Measurements from ENCODE around the gene IQCM.

IQCM gene

DNA sequence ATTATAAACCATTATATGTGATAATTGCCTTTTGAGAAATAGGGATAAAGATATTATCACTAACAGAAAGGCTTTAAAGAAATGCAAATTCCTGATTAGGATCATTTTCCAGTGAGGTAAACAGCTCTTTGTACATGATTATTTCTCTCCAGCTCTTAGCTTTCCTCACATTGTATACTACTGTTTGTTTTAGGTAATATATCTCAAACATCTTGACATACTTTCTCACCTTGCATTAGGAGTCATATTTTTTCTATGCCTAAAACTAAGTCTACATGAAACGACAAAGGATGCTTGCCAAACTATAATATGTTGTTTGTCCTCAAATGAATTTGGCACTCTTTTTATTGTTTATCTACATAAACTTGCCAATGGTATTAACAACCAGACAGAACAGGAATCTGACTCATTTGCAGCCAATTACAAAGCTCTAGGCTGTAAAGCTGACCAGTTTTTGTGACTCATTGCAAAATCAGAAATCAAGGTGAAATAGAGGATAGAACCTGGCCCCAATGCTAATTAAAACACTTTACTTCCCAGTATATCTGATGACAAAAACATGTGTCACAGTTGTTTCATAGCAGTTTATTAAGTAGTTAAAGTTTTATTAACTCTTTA is 107.0 kb downstream of the IQCM start:
- DNase-seq, result no peak

DNA sequence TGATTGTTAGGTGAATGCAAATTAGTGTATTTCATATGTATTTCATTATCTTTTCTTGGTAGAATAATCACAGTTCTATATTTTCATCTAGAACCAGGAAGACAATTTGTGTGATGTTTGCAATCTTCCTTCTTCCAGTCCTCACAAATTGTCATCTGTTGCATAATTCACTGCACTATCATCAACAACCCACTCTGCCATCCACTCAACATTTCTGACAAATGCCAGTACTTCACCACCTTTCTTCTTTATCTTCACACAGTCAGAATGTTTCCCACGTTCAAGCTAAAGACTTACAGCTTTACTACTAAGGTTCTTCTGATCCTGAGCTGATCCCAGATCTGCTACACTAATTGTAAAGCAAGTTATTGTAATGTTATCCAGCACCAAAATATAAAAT is 107.8 kb downstream of the IQCM start:
- no peak for DNase-seq

DNA sequence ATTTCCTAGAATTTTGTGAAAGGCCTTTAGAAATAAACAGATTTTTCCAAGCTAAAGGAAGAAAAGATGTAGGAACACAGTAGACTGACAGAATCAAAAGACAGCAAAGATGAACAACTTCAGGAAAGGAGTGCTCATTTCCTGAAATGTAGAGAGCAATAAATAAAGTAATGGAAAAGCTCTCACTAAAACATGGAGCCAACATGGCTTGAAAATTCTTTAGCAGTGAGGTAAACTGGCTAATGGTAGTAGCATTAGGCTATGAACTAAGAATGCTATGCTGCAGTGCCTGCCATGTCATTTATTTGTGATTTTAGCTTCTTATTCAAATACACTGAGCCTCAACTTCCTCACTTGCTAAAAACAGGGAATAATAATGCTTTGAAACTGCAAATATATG is 108.7 kb downstream of the IQCM start:
- no peak for DNase-seq

DNA sequence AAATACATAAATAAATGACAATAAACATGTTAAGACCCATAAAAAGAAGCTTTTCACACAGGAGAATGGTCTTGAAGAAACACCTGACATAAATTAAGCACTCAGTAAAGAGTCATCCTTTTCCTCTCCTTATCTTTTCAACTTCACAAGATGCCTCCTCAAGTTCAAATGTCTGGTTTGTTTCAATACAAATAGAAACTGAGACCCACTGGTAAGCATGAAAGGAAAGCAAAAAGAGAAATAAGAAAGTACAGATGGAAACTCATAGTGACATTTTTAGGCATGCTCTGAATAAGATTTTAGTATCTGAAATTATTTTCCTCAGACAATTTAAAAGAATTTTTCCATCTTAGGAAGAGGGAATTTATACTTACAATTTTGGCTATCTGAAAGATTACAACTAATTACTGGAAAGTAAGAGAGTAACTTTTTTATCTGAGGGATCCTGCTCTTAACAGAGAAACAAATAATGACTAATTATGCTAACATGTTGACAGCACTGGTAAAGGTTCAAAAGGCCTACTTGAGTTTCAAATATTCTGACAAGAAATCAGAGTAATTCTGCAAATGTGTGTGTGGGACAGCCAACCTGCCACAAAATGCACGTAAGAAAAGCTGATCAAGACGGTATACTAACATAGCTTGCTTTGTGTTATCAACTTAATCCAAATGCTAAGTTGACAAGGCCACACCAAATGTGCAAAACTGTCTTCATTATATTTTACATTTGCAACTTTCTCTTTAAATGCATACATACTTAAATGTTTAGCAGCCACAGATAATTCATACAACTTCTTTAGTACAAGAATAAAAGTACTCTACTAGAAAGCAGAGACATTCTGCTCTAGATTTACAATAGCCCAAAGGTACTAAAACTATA is 113.0 kb downstream of the IQCM start:
- DNase-seq, result no peak

DNA sequence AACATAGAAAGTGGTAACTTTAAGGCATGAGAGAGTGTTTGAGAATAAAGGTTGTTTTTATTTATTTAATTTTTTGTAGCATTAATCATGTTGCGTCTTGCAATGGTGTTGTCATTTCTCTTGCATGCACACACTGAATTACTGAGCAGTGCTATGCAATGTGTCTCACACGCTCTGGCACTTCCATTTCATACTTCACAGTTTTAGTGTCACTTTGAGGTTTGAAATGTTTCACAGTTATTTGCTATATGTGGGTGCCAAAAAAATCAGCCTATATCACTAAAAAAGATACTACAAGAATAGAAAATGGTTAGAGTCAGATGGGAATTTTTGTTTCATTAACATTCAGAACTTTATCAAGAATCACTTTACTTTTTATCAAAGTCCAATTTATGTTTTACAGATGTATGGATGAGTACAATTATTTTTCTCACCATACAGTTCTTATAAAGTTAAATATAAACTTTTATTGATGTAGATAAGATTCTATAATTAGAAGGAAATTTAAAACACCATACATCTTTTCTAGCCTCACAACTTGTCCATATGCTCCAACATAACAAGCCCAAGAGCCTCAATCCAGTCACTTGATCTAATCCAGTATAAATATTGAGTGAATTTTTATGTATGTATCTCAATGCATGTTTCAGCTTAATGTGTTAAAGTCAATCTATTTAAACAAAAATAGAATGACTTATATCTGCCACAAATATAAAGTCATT is 114.0 kb downstream of the IQCM start:
- DNase-seq, result no peak

DNA sequence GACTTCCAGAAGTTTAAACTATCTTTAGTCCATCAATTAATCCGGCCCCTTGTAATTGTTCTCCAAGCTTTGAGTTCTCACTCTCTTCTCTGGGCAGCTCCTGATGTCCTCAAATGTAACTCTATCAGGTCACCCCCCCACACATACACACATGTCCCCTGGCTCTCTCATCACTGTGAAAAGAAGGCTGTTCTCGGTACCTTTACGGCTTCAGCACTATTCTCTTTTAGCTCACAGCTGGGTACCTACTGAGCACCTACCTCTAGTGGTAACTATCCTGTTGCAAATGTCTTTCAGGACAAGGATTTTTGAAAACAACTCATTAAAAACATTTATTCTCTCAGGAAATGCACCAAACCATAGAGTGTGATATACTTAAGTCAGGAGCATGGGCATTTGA is 115.4 kb downstream of the IQCM start:
- DNase-seq, result no peak

DNA sequence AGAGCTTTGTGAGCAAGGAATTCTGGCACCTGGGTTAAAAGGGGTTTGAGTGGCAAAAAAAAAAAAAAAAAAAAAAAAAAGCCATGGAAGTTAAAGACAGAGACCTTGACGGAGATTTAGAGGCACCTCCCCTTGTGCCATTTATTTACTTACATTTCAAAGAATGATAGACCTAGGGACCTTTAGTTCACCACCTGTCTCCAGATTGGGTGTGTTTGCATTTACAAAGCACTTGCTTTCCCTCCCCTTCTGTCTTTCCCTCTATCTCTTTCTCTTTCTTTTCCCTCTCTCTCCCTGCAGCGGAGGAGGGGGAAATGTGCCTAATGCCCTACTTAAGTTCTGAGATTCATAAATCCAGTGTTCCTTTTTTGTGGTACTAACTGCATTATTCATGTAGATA is 116.0 kb downstream of the IQCM start:
- DNase-seq, result no peak

DNA sequence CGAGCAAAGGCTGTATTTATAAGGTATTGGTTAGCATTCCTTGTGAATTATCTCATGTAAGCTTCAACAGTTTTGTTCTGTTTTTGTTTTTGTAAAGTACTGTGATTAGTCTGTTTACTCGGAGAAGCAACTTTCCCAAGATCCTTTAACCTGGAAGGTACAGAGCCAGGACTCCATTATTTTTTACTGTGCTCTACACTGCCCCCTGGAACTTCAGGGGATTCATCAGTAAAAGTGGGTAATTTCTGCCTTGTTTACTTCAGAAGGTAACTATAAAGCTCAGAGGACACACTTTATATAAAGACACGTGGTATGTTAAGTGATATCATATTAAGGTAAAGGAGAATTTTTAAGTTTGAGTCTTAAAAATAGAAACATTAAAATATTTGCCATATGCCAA is 124.9 kb downstream of the IQCM start:
- no peak for DNase-seq

DNA sequence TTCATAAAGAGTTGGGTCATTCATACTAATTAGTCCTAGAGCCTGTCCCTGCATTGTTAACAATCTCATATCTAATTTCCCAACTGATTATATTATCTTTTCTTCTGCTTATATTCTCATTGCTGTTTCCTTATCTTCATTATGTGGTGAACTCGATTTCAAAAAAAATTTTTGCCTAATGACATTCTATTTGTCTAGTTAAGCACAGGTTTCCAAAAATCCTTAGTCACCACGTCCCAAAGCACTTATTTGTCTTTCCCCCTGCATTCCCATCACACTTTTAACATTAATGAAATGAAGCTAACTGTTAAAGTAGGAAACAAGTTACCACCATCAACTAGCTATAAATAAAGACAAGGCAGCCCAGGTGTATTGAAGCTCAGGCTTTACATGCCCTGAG is 131.1 kb downstream of the IQCM start:
- DNase-seq, result no peak

DNA sequence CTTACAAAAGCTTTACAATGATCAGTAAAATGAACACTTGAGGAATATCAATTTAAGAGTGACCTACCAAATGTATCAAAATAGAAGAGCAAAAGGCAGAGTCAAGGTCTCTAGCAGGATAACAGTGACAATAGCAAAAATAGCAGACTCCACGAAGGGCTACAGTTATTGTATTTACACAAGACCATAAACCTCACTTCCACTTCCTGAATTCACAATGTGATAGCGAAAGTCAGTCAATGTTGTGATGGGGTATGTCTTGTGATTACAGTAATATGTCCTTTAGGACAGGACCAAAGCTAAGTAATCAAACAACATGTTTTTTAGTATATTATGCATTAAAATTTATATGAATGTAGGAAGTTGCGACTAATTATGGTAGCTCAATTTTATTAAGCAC is 139.6 kb downstream of the IQCM start:
- no peak for DNase-seq

DNA sequence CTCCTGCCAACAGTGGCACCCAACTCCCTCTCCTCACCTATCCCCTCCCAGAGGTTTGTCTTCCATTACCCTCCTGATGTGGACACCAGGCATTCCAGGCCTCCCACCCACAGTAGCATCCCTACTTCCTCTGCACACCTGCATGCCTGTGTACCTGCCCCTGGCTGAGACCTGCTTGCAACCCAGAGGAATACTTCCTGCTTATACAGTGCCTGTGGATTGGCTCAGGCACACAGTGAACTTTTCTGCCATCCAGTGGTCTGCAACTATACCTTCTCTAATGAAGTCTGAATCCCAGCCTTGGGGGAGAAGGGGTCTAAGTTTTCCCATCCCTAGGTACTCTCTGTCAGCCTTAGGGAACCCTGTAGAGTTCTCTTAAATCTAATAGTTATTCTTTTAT is 169.9 kb downstream of the IQCM start:
- no peak for DNase-seq

DNA sequence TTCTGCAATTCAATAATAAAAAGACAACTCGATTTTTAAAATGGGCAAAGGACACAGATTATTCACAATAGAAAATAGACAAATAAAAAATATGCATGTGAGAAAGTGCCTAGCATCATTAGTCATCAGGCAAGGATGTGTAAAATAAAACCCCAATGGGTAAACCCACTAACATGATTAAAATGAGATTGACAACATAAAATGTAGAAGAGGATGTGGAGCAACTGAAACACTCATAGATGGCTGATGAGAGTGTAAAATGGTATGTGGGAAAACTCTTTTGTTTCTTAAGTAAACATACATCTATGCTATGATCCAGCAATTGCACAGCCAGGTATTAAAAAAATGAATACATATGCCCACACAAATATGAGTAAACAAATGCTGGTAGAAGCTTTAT is 177.6 kb downstream of the IQCM start:
- no peak for DNase-seq

DNA sequence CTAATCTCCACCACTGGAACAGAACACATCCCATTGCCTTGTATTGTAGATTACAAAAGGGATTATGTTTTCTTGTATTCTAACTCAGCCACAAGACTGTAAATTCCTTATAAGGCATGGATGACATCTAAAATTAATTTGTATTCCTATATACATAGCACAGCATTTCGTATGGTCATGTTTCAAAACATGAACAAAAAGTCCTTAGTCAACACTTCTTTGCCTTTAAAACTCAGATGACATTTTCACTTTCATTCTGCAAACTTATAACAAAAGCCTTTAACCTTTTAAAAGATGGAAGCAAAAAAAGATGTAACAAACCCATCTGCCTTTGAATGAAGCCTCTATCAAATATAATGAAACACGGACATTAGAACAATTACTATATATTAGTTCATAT is 181.3 kb downstream of the IQCM start:
- DNase-seq, result no peak

DNA sequence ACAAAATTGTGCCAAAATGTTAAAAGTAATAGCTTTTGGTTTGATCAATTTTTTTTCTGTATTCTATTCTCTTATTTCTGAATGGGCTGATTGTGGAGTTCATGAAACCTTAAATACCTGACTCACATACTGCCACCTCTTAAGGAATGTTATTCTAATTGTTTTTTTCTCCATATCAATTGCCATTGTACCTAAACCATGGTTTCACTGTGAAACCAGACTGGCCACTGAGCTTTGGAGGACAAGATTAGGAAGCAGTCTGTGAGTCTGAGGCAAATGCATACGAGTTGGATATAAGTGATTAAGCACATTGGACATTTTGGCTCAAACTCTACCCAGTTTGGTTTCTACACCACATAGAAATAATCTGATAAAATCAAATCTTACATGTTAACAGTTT is 184.0 kb downstream of the IQCM start:
- DNase-seq, result no peak

DNA sequence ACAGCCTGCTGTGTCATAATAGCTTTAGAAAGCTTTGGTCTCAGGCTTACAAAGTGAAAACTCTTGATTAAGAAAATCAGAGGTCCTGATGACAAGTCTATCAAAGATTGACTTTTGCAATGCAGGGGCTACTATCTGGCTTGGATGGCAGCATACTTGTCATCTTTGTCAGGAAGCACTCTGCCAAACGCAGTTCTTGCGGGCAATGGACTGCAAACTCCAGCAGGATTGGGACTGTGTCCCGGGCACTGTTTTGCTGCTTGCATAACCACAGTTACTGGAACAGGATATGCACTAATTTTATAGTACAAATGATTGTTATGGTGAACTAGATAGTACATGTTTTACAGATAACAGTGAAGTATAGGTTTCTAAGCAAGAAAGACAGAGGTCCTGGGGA is 185.6 kb downstream of the IQCM start:
- no peak for DNase-seq

DNA sequence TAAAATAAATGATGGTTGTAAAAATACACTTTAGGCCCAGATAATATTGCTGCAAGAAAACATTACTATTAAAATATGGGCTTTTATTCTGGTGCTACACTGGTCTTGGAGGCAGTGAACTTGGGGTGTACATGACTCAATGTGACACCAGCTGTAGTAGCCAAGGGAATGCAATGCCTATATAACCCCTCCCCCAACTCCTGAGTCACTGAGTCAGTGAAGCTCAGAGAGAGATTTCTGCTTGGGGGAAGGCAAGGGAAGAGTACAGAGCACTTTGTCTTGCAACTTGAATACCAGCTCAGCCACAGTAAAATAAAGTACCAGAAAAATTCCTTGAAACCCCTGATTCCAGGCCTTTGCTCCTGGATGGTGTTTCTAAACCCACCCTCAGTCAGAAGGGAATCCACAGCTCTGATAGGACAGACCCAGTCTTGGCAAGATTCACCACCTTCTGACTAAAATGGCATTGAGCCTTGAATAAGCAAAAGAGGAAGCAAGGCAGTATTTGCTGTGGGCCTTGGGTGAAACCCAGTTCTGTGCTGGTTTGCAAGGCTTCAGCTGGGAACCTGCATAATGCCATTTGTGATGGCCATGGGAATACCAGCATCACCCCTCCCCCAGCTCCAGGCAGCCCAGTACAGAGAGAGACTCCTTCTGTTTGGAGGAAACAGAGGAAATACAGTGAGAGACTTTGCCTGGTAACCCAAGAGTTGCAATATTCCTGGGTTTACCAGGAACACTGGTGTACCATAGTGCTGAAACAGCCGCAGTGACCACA is 209.9 kb downstream of the IQCM start:
- no peak for DNase-seq

DNA sequence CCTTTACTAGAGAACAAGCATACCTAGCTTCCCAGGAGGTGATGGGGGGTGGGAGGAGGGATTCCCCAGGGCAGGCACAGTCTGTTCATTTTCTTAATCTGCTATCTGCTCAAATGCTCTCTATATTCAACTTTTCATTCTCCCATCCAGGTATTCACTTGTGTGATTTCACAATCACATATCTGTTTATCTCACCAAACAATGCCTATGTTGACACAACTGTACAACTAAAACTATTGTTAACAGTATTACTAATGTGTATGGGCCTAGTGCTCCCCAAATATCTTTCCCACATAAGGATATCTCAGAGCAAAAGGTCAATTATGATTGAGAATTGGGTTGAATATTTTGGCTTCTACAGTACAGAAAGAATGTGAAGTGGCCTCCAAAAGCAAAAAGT is 210.8 kb downstream of the IQCM start:
- no peak for DNase-seq

DNA sequence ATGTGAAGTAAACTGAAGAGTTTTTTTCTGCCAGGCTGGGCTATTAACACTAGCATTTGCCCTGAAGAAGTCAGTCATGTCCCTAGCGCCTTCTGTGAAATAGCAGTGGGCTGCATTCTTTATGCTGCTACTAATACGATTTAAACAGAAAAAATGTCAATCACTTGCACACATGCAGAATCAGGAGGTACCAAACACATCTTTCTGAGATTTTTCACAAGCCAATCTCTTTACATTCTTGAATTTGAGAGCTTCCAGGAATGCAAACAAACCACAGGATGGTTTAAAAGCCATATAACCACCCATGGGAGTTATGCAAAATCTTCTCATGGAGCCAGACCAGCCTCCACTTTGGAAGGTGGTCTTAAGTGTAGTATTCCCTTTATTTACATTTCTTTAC is 220.1 kb downstream of the IQCM start:
- no peak for DNase-seq

DNA sequence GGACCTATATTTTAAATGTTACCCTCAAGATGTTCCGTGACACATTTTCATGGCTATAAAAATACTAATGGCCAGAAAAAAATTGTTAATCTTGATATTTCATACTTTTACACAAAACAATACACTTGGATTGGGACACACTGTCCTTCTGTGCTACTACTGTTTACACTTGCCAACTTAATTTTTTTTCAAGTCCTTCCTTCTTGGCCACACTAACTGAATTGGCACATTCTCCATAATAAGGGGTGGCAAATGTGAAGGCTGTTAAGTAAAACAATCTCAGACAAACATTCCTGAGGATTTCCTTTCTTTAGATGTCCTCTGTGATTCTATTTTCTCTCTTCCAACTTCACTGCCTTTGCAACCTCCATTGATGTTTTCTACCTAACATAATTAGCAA is 225.8 kb downstream of the IQCM start:
- no peak for DNase-seq

DNA sequence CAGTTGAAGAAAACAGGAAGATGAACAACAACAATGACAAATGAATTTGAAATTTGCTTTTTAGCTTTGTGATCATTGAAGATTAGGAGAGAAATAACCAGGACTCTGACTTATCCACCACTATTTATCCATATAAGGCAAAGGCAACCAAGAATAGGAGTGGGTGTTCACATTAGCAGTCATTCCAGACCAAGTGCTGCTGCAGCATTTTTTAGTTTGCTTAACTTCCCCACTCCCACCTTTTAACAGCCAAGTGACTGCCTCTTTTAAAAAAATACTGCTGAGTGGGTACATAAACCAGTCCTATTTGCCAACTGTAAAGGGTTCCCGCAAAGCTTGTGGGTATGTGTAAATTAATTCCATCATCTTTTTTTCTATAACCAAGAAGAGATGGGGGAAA is 230.9 kb downstream of the IQCM start:
- DNase-seq, result no peak

DNA sequence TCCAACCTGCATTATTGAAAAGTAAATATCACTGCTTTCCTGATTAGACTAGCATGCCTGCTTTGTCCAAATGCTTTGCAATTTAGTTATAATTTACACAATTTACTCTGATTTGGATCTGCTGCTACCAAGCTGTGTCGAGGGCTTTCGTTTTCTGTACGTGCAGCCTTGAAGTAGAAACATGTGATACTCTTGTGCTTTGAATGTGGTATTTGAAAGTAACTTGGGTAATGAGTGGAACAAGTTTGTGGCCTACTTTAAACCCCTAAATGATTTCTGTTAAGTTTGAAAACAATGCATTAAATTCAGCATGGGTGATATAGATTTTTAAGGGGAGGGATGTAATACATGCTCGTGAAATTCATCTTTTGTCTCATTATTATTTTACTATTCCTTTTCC is 240.7 kb downstream of the IQCM start:
- no peak for DNase-seq

DNA sequence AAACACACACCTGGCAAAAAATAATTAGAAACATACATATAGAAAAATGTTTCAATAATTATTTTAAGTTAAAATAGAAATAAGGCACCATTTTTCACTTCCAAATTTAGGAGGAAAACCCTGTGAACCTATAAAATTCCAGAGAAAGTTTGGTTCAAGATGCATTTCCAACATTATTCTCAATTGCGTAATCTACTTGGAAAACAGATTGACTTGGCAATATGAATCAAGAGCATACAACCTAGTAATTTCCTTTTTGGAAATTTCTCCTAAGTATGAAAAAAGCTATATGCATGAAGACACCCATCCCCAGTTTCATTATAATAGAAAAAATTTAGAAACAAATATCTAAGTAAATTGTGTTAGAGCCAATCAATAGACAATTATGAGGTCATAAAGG is 242.9 kb downstream of the IQCM start:
- no peak for DNase-seq

DNA sequence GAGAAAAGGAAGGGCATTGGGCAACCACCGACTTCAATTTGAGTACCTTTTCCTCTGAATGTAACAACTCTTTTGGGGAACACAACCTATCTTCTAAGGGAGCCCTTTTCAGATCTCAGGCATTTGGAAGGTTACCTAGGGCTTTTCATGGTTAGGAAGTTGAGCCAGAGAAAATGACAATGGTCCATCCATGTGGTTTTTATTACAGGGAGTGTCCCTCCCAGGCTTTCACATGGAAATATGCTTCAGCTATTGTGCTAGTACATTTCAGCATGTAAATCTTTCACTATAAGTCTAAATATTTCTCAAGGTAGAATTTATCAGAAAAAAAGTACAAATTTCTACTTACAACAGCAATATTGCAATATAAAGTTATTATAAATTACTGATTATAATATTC is 259.8 kb downstream of the IQCM start:
- no peak for DNase-seq
